Ishikawa (cell line): ENCODE data around the gene FMNL2.

ENCODE experiments used
- CEBPB ChIP-seq: IDR thresholded peaks from 2 replicates; pipeline ENCODE4 v1.6.1; 2012
- CREB1 ChIP-seq: IDR thresholded peaks from 2 replicates; pipeline ENCODE4 v1.6.1; 2012; ENCODE audit warnings: low read depth
- EGR1 ChIP-seq: IDR thresholded peaks from 2 replicates; pipeline ENCODE4 v1.6.1; 2012
- EP300 ChIP-seq: IDR thresholded peaks from 2 replicates; pipeline ENCODE4 v1.6.1; 2012; ENCODE audit warnings: borderline replicate concordance
- FOXM1 ChIP-seq: IDR thresholded peaks from 2 replicates; pipeline ENCODE4 v1.6.1; 2012; ENCODE audit warnings: low read depth, borderline replicate concordance
- NFIC ChIP-seq: IDR thresholded peaks from 2 replicates; pipeline ENCODE4 v1.6.1; 2012
- RAD21 ChIP-seq: IDR thresholded peaks from 2 replicates; pipeline ENCODE4 v1.6.1; 2012; ENCODE audit warnings: low read depth
- TAF1 ChIP-seq: IDR thresholded peaks from 2 replicates; pipeline ENCODE4 v1.6.1; 2012; ENCODE audit warnings: low read depth, mild to moderate bottlenecking
- TCF12 ChIP-seq: IDR thresholded peaks from 2 replicates; pipeline ENCODE4 v1.6.1; 2012; ENCODE audit warnings: low read depth
- TEAD4 ChIP-seq: IDR thresholded peaks from 2 replicates; pipeline ENCODE4 v1.6.1; 2012
- YY1 ChIP-seq: IDR thresholded peaks from 2 replicates; pipeline ENCODE4 v1.6.1; 2012; ENCODE audit warnings: low read depth
- ZBTB7A ChIP-seq: IDR thresholded peaks from 2 replicates; pipeline ENCODE4 v1.6.1; 2012; ENCODE audit warnings: low read depth
- TF ChIP-seq, protein P1 (sequence below): IDR thresholded peaks from 2 replicates; pipeline ENCODE4 v1.6.1; 2012
- TF ChIP-seq, protein P2 (sequence below): IDR thresholded peaks from 2 replicates; pipeline ENCODE4 v1.6.1; 2012; ENCODE audit warnings: low read depth, mild to moderate bottlenecking
- TF ChIP-seq, protein P3 (sequence below): IDR thresholded peaks from 2 replicates; pipeline ENCODE4 v1.6.1; 2012

Gene FMNL2

DNA sequence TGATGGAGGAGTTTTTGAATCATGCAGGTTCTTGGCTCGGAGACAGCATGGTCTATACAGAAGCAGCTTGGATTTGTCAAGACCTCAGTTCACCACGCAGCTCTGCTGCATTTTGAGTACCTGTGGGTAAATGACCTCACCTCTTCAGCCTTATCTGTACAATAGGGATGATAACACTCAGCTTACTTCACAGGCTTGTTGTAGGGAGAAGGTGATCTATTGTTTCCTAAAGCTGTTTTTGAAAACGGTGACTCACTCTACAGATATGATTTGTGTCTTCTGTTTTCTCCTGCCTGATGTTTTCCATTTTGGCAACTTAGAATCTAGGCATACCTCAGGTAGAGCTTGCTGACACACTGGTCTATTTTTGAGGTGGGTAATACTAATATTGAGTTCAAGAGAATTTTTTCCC lies 80.3 kb downstream of the FMNL2 start:
- TF ChIP-seq EGR1 = no peak
- TF ChIP-seq, protein P1, sequence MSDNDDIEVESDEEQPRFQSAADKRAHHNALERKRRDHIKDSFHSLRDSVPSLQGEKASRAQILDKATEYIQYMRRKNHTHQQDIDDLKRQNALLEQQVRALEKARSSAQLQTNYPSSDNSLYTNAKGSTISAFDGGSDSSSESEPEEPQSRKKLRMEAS = no peak
- TF ChIP-seq FOXM1 = no peak
- TF ChIP-seq EP300 = no peak
- TF ChIP-seq ZBTB7A = no peak
- TF ChIP-seq CEBPB = no peak
- TF ChIP-seq, protein P2, sequence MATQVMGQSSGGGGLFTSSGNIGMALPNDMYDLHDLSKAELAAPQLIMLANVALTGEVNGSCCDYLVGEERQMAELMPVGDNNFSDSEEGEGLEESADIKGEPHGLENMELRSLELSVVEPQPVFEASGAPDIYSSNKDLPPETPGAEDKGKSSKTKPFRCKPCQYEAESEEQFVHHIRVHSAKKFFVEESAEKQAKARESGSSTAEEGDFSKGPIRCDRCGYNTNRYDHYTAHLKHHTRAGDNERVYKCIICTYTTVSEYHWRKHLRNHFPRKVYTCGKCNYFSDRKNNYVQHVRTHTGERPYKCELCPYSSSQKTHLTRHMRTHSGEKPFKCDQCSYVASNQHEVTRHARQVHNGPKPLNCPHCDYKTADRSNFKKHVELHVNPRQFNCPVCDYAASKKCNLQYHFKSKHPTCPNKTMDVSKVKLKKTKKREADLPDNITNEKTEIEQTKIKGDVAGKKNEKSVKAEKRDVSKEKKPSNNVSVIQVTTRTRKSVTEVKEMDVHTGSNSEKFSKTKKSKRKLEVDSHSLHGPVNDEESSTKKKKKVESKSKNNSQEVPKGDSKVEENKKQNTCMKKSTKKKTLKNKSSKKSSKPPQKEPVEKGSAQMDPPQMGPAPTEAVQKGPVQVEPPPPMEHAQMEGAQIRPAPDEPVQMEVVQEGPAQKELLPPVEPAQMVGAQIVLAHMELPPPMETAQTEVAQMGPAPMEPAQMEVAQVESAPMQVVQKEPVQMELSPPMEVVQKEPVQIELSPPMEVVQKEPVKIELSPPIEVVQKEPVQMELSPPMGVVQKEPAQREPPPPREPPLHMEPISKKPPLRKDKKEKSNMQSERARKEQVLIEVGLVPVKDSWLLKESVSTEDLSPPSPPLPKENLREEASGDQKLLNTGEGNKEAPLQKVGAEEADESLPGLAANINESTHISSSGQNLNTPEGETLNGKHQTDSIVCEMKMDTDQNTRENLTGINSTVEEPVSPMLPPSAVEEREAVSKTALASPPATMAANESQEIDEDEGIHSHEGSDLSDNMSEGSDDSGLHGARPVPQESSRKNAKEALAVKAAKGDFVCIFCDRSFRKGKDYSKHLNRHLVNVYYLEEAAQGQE = no peak
- no peak for TF ChIP-seq TAF1
- no peak for TF ChIP-seq CREB1
- TF ChIP-seq YY1 = no peak
- TF ChIP-seq RAD21 = no peak
- TF ChIP-seq TEAD4 = no peak
- TF ChIP-seq, protein P3, sequence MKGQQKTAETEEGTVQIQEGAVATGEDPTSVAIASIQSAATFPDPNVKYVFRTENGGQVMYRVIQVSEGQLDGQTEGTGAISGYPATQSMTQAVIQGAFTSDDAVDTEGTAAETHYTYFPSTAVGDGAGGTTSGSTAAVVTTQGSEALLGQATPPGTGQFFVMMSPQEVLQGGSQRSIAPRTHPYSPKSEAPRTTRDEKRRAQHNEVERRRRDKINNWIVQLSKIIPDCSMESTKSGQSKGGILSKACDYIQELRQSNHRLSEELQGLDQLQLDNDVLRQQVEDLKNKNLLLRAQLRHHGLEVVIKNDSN = no peak
- no peak for TF ChIP-seq TCF12
- no peak for TF ChIP-seq NFIC

DNA sequence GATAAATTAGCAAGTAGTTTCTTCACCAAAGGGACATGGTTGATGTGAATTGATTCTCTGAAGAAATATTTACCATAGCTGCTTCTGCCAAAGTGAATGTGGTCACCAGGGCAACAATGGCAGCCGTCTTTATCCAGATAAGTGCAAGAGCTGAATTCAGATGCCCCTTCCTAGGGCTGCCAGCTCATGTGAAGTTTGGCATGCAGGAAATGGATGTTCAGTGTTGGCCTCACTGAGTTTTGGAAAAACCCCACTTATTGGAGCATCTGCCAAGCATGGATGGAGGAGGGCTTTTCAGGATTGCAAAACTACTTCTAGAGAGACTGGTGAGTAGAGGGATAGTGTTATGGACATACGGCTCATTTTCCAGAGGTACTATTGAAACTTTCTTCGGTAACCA lies 80.8 kb downstream of the FMNL2 start:
- TF ChIP-seq TCF12 (no peak), TAF1 (no peak)
- TF ChIP-seq, protein P3 = no peak

DNA sequence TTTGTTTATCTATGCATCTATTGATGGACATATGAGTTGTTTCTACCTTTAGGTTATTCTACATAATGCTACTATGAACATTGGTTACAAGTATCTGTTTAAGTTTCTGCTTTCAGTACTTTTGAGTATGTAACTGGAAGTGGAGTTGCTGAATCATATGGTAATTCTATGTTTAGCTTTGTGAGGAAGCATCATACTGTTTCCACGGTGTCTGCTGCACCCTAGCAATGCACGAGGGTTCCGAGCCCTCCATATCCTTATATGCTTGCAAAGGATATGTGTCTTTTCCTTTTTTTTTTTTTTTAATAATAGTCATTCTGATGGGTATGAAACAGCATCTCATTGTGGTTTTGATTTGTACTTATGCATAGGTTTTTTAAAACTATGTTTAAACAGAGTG lies 83.7 kb downstream of the FMNL2 start:
- TF ChIP-seq, protein P3 = no peak
- TF ChIP-seq NFIC (no peak), CEBPB (no peak)

DNA sequence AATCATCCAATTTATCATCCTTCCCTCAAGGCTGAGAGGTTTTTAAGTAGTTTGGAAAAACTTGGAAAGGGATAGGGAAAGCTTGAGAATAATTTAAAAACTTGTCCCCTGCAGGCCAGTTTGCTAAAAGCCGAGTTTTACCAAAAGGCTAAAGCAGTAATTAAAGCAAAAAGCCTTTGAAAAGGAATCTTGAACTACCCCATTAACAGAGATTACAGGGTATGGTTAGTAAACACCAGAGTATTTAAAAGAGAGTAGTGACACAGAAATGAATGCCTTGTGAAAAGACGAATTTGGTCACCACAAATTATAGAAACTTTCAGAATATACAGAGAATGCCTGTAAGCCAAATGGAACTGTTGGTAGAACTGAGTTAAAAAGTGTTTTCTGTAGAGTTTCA lies 85.0 kb downstream of the FMNL2 start:
- TF ChIP-seq, protein P2 = no peak
- TF ChIP-seq NFIC (no peak), CREB1 (no peak), RAD21 (no peak), TAF1 (no peak), TCF12 (no peak), YY1 (no peak), ZBTB7A (no peak), CEBPB (no peak), EP300 (no peak), FOXM1 (no peak), TEAD4 (no peak), EGR1 (no peak)
- TF ChIP-seq, protein P1 = no peak
- TF ChIP-seq, protein P3 = no peak

DNA sequence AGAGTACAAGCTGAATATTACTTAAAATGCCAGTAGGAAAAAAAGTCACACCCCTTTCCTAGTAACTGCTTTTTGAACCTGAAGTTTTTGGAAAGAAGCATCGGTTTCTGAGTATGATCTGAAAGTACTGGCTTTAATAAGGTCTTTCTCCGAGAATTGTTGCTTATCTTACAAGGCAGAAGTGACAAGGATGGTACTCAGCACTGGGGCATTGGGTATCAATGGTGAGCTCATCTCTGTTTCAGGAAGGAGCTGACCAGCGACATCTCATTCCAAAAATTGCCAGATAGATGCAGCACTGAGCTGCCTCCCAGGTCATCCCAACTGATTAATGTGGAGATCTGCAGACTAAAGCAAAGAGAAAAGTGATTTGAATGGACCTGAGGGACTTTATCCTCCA lies 85.4 kb downstream of the FMNL2 start:
- TF ChIP-seq, protein P1 = no peak
- TF ChIP-seq, protein P2 = no peak
- TF ChIP-seq ZBTB7A (no peak), CREB1 (no peak), EGR1 (no peak), TEAD4 (no peak), CEBPB (no peak), FOXM1 (no peak), EP300 (no peak), NFIC (no peak)
- TF ChIP-seq, protein P3 = no peak
